C4-2B (cell line): ENCODE results near the gene TENM4.

Experiments
- H3K27ac ChIP-seq: fragments of 450-650 bp; 2 replicates; pipeline ENCODE4 v1.5.1; 2017
- ZFX ChIP-seq: fragments of 450-650 bp; IDR thresholded peaks from 2 replicates; pipeline ENCODE4 v1.6.1; 2017
- TF ChIP-seq, protein P1 (sequence below): fragments of 450-650 bp; conservative IDR thresholded peaks from 2 replicates; pipeline ENCODE4 v1.5.1; 2017; ENCODE audit warnings: mild to moderate bottlenecking

TENM4 gene

DNA sequence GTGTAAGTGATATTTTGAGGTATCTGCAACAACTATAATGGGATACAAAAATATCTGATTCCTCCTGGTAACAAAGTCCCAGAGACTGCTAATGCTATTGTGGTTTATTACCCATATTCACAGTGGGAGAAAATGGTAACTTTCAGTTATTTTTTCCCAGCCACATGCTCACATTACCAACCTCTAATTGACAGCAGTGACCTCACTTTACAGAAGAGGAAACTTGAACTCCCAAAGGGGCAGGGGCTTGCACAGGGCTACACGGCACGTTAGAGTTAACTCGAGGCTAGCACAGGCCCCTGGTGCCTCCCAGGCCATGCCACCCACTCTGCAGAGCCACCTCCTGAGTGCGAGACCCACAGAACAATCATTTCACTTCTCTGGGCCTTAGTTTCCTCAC lies 132.4 kb downstream of the TENM4 start:
- no peak for TF ChIP-seq ZFX
- TF ChIP-seq, protein P1, sequence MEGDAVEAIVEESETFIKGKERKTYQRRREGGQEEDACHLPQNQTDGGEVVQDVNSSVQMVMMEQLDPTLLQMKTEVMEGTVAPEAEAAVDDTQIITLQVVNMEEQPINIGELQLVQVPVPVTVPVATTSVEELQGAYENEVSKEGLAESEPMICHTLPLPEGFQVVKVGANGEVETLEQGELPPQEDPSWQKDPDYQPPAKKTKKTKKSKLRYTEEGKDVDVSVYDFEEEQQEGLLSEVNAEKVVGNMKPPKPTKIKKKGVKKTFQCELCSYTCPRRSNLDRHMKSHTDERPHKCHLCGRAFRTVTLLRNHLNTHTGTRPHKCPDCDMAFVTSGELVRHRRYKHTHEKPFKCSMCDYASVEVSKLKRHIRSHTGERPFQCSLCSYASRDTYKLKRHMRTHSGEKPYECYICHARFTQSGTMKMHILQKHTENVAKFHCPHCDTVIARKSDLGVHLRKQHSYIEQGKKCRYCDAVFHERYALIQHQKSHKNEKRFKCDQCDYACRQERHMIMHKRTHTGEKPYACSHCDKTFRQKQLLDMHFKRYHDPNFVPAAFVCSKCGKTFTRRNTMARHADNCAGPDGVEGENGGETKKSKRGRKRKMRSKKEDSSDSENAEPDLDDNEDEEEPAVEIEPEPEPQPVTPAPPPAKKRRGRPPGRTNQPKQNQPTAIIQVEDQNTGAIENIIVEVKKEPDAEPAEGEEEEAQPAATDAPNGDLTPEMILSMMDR = no peak

DNA sequence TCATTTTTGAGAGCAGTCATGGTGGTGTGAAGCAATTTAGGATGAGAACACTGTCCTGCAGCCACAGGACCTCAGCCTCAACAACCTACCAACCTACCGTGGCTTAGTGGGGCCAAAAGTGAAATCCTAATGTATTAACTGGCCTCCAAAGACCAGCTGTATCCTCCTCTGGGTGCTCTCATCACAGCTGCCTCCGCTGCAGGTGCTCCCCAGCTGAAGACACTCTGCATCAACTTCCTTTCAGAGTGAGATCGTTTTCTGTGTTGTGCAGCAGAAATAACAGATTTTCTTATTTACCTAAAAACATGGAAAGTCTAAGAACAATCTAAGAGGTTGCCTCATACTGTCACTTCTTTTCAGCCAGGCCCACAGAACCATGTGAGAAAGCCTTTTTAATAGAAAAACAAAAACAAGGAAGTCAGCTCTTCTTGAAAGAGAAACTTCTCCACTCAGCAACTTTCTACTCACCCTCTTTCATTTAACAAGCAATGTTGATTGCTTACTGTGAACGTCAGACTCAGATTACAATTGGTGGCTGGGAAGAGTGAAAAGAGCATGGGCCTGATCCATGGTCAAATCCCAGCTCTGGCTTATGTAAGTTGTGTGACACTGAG lies 136.1 kb downstream of the TENM4 start:
- TF ChIP-seq, protein P1 = no peak
- no peak for TF ChIP-seq ZFX
- no peak overlapping the region for H3K27ac ChIP-seq

More for the DNA sequence above, 132.4 kb downstream of the TENM4 start:
- H3K27ac ChIP-seq = no peak overlapping the region

DNA sequence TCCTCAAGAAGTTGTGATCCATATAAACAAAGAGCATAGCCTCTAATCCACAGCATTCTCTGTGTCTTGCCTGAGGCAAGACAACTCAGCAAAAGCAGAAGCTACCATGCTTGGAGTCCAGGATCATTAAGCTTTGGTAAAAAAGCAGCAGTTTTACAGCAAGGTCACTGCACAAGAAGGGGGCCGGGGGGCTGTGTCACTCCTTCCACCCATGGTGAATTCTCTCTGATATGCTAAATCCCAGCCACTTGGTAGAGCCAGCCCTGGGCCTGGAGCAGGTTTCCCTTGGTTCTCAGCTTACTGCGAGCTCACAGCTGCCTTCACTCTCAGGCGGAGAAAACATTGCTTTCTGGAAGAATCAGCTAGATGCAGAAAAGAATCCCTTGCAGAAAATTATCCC lies 144.7 kb downstream of the TENM4 start:
- TF ChIP-seq, protein P1 = no peak
- TF ChIP-seq ZFX = no peak
- H3K27ac ChIP-seq = no peak overlapping the region

DNA sequence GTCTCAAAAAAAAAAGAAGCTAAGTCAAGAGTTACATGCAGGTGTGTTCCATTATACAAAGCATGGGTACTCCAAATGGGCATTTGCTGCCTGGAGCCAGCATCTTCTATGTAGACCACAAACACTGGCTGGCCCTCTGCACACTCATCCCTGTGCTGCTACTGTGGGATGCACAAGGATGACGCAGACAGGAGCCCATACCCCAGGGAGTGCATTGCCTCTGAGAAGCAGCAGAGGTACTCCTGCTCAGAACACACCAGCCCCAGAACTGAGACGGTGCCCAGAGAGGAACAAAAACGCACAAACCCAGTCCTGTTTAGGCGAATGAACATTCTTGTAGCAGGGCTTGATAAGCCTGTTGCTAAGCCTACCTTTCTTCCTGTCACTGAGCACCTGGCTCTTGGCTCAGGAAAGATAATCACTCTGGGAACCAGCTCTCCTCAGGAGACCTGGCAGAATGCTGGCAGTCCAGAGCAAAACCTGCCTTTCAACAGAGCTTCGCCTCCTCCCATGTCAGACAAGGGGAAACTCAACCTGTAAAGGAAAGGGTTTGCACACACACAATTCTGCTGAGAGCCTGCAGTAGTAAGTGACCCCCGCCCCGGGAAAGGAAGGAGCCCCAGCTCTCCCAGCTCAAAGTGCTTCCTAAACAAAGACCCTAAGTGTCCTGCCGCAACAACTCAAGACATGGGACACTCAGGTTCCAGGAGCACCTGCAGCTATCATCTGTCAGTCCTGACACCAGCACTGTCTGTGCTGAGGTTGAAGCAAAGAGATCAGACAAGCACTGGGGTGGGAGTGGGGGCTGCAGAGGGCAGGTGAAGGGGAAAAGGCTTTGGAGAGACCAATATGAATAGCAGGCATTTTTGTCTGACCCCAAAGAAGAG lies 145.7 kb downstream of the TENM4 start:
- no peak overlapping the region for H3K27ac ChIP-seq
- TF ChIP-seq, protein P1 = no peak
- no peak for TF ChIP-seq ZFX

DNA sequence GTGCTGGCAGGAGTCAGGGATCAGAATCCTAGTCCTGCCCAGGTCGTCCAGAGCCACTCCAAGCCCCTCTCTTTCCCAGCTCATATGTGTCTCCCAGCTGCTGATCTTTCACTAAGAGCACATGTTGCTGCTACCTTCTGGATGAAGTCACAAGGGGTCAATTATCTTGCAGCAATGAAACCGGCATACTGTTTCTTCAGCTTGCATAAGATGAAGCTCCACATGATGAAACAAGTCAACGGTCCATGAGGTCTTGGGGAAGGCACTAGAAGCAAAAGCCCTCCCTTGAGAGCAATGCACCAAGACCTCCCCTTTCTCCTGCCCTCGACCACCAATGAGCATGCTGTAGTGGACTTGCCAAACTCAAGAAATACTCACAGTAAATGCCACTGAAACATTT lies 148.9 kb downstream of the TENM4 start:
- TF ChIP-seq, protein P1 = no peak
- no peak for TF ChIP-seq ZFX
- H3K27ac ChIP-seq = no peak overlapping the region

DNA sequence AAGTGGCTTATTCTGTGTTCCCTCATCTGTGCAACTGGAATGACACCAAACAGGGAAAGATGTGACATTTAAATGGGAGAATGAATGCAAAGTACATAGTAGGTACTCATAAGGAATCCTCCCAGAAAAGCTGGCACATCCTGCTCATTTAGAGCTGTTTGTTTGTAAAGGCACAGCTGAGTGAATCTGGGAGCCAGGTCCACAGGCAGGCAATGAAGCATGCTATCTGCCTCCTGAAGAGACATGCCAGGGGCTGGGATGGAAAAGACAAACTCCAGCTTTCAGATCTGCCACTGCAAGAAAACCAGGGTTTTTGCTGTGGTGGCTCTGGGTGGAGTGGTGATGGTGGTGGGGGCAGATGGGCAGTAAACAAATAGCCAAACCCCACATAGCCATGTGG lies 150.1 kb downstream of the TENM4 start:
- TF ChIP-seq ZFX = no peak
- TF ChIP-seq, protein P1 = no peak
- no peak overlapping the region for H3K27ac ChIP-seq

DNA sequence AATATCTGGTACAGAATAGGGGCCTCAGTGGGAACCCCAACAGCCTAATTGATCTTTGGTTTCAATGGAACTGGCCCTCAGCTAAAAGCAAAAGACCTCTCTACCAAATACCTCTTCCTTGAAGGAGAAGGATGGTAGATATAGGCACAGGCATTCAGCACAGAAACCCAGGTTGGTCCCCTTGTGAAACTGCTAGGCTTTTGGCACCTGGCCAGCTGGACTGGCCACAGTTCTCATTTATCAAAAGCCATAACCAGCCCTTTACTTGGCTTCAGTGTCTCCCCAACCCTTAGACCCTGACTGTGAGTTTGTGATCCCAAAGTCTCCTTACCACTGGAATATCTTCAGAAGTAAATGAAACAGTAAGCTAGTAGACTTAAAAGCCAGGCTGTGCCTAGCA lies 152.9 kb downstream of the TENM4 start:
- TF ChIP-seq, protein P1 = no peak
- no peak for TF ChIP-seq ZFX
- no peak overlapping the region for H3K27ac ChIP-seq
